OCI-LY7 (cell line): Measurements from ENCODE around the gene BARX2.

ENCODE experiments used
- CTCF ChIP-seq: fragments of 200-600 bp; sonication (generic); conservative IDR thresholded peaks from 2 replicates; pipeline ENCODE4 v1.5.1; 2014; ENCODE audit warnings: mild to moderate bottlenecking, antibody characterized with exemption, low read length, moderate library complexity, mixed read lengths
- EZH2phosphoT487 ChIP-seq: fragments of 200-600 bp; sonication (generic); IDR thresholded peaks from 2 replicates; pipeline ENCODE4 v1.6.1; 2018; ENCODE audit warnings: low read depth, borderline replicate concordance, mild to moderate bottlenecking, mixed run types, antibody characterized with exemption, low read length, moderate library complexity, mixed read lengths

- TF ChIP-seq EZH2phosphoT487, result no peak
- TF ChIP-seq CTCF, result no peak
Observed at GRCh38 chr11:129414144-129414872, 38.7 kb downstream of the BARX2 start.
